Pancreas (tissue), 10 donors: ENCODE data around the gene PLCXD3. TPM values are rescaled to one million over a fixed set of nuclear protein-coding genes. Genes with fewer than 3 reads are reported as not detected.

Source experiments
- ATAC-seq, 4 donors: fragments of 200-7000 bp; cut with Tn5 transposase; one replicate each; pipeline versions ENCODE4 v1.8.0 to v1.9.1; 2020; ENCODE audit warnings: mild to moderate bottlenecking in 4 of 4, moderate library complexity in 4 of 4
- DNase-seq, 6 donors: peaks; one replicate each; pipeline ENCODE4 v3.0.0-alpha.2; 2020
- FAIRE-seq: peaks from 2 replicates; lab custom pipeline; 2012; peaks lifted over from hg19 to GRCh38; lab: Jason Lieb, UNC
- H3K27ac ChIP-seq, 4 donors: fragments of 200-600 bp; sonication (generic); 1 replicate in 3 of 4; 2 replicates in 1 of 4; pipeline versions ENCODE4 v1.5.0 to v1.8.0; 2020
- H3K27me3 ChIP-seq, 4 donors: fragments of 200-600 bp; one replicate each; pipeline ENCODE4 v1.8.0; 2021
- H3K36me3 ChIP-seq, 3 donors: fragments of 200-600 bp; sonication (generic) in 1 of 3; one replicate each; pipeline versions ENCODE4 v1.5.0 to v1.8.0; 2020 to 2021
- H3K4me1 ChIP-seq, 3 donors: fragments of 200-600 bp; one replicate each; pipeline ENCODE4 v1.8.0; 2021
- H3K4me3 ChIP-seq, 4 donors: fragments of 200-600 bp; sonication (generic) in 2 of 4; one replicate each; pipeline versions ENCODE4 v1.5.0 to v1.8.0; 2020 to 2021
- H3K9me3 ChIP-seq, 4 donors: fragments of 200-600 bp; one replicate each; pipeline ENCODE4 v1.8.0; 2021
- CTCF ChIP-seq, 4 donors: fragments of 200-600 bp; sonication (generic) in 3 of 4; IDR thresholded peaks; one replicate each; pipeline versions ENCODE4 v1.5.0 to v1.8.0; 2021; ENCODE audit warnings: antibody characterized with exemption in 4 of 4
- WGBS, 2 donors: extraction: QIAGEN DNeasy Blood & Tissue Kit; methylation state at CpG; one replicate each; pipeline ENCODE4 v1.1.7; 2013; 5-methylcytosine and 5-hydroxymethylcytosine counted together
- intact Hi-C, 3 donors: fragments of 100-400 bp; cut with DNase I; formaldehyde crosslinking; loops; one replicate each; pipeline versions ENCODE4 v1.11.1 to v1.14.2; 2022
- polyA plus RNA-seq, 2 donors: library from polyadenylated mRNA; stranded (reverse); fragments of 200-250 nt; gene quantifications; one replicate each; pipeline ENCODE4 v1.2.3, GENCODE V29; 2013
- total RNA-seq, 6 donors: library from RNA; stranded (reverse); fragmentation: NEBNext Ultra II Directional in 4 of 6; extraction: Animal tissue kit (Norgen Biotek cat#: 25700) in 4 of 6; gene quantifications; one replicate each; pipeline versions ENCODE4 v1.2.1 to v1.2.4, GENCODE V29; 2021 to 2023
- donor health status: healthy with polysubstance abuse.
- donor health status: DM: no; HTN: no; CAD: no; lungs with moderate emphysema.
- donor health status: DM: no; HTN: no; CAD: no.
- donor health status: control.
- donor health status: control.
- donor health status: Bipolar disorder and iron deficiency.
- donor health status: DM: yes; HTN: yes; CAD: no.
- donor health status: DM: no; HTN: no; CAD: no.
- donor health status: DM: no; HTN: no; CAD: no.
- donor health status: DM: yes; HTN: yes; CAD: no.

The PLCXD3 gene
- total and polyA plus RNA-seq, 8 donors = 0.79 to 14.2 (median 3.0) TPM

DNA sequence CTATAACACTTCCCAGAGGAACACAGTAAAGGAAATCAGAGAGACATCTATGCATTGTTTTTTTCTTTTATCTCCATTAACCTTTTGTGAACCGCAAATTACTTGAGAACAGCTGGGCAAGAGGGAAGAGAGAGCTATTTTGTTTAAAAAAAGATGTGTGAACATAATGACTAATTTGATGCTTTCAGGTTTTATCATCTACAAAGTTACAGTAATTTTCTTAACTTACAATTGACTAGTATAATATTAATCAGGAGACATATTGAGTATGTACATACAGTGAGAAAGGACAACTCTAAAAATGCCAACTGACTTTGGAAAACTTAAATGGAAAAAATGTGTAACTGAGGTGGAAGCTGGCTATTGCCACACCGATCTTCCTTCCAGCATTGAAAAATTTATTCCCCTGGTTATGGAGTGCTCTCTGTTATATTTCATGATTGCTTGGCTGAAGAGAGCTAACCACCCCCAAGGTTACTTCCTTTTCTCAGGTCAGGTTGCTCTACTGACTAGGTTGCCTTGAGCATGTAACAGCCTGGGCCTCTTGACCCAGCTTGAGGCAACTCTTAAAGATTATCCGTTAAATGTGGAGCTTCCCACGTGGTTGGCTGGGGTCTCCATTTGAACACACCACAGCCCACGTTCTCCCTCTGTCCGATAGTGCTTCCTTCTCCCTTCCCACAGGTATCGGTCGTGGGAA, 234.4 kb downstream of the PLCXD3 start:
- Histone ChIP-seq H3K36me3 (no peaks in the 10 kb centered on the region), H3K27ac (no peak overlapping the region), H3K4me3 (no peak overlapping the region), H3K4me1 (no peaks in the 10 kb centered on the region), H3K27me3 (no peaks in the 10 kb centered on the region), H3K9me3 (no peaks in the 10 kb centered on the region)
- 74 to 79% methylated on average over 8 of the region's 8 CpGs for WGBS, 2 donors
- ATAC-seq = no peak
- no peak for TF ChIP-seq CTCF (IDR thresholded peaks at IDR 0.05)
- intact Hi-C loops = no loop called here
- DNase-seq = no peak
- no peak for FAIRE-seq

DNA sequence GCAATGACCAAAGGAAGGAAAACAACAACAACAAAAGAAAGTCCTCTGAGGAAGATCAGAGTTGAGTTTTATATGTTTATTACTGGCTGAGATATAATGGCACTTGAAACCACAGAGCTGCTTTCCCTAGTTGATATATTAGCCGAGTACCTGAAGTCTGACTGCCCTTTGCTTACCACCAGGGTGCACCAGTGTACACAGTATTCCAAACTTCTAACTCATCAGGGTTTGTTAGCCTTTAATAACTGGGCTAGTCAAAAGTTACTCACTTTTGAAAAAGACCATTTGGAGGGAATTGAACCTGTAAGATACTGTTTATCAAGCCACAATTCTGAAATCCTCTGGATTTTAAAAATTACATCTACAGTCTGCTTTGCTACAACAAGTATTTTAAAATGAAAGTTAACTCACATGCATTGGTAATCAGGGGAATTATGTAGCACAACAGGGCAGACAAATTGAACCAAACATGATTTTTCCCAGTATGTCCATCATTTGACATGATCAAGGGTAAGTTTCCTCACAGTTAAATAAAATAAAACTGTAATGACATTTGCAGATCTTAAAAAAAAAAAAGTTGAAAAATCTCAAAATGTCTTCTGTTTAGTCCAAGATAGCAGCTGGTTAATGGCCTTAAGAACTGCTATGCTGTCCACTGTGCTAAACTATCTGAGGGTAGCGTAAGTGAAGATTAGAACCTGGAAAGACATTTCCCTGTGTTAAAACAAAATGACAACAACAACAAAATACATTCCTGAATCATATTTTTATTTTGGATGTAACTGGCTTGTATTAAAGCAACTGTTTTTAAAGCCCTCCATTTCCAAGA, 239.8 kb downstream of the PLCXD3 start:
- H3K27me3 ChIP-seq = no peaks in the 10 kb centered on the region
- peak; percentile 28 to 50 (median 46) for TF ChIP-seq CTCF (IDR thresholded peaks at IDR 0.05)
- FAIRE-seq (peak; percentile 73), DNase-seq (peak in 3 of 6 donors; percentile 31 to 66 (median 35)), ATAC-seq (peak; percentile 83 to 100 (median 98))
- no peaks in the 10 kb centered on the region for H3K4me1 ChIP-seq
- no peaks in the 10 kb centered on the region for H3K36me3 ChIP-seq
- H3K4me3 ChIP-seq = no peak overlapping the region
- no peak overlapping the region for H3K27ac ChIP-seq
- WGBS, 2 donors = 26 to 32% methylated on average over 2 of the region's 2 CpGs
- no peaks in the 10 kb centered on the region for H3K9me3 ChIP-seq
- intact Hi-C loops = no loop called here

DNA sequence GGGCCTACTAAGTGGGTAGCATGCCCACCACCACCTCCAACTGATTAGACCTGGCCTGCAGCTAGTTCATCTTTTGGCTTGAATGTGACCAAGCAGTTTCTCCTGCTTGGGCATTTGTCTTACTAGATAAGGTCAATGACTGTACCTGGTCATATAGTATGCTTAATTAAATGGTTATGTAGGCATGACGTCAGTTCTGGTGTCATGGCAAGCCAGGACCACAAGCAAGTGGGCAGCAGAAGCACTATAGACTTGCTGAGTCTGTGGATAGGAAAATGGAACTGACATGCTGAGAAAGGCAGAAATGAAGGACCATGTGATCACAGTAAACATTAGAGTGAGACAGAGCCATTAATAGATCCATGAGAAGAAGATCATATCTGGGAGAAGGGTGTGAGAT, 241.5 kb downstream of the PLCXD3 start:
- intact Hi-C loops = no loop called here
- no peaks in the 10 kb centered on the region for H3K27me3 ChIP-seq
- no peaks in the 10 kb centered on the region for H3K9me3 ChIP-seq
- no peak overlapping the region for H3K4me3 ChIP-seq
- DNase-seq (no peak), ATAC-seq (no peak), FAIRE-seq (no peak)
- H3K4me1 ChIP-seq = no peaks in the 10 kb centered on the region
- H3K36me3 ChIP-seq = no peaks in the 10 kb centered on the region
- no peak for TF ChIP-seq CTCF (IDR thresholded peaks at IDR 0.05)
- no peak overlapping the region for H3K27ac ChIP-seq
- WGBS, 2 donors = 61 to 74% methylated on average over 1 of the region's 1 CpG

GRCh38 chr5:41266377-41266776, 244.0 kb downstream of the PLCXD3 start:
- no peak overlapping the region for H3K27ac ChIP-seq
- TF ChIP-seq CTCF (IDR thresholded peaks at IDR 0.05) = no peak
- 68 to 77% methylated on average over 2 of the region's 2 CpGs for WGBS, 2 donors
- no peaks in the 10 kb centered on the region for H3K4me1 ChIP-seq
- H3K4me3 ChIP-seq = no peak overlapping the region
- no peaks in the 10 kb centered on the region for H3K9me3 ChIP-seq
- FAIRE-seq (no peak), DNase-seq (no peak), ATAC-seq (no peak)
- intact Hi-C loops = no loop called here
- no peaks in the 10 kb centered on the region for H3K36me3 ChIP-seq
- H3K27me3 ChIP-seq = no peaks in the 10 kb centered on the region
